Right atrium auricular region (tissue), 2 donors: ENCODE measurements around the gene TMEM129. TPM values are rescaled to one million over a fixed set of nuclear protein-coding genes. Genes with fewer than 3 reads are reported as not detected.
A peak's percentile ranks its signal among the peaks of the same experiment; 100 is the strongest.

Source experiments
- DNase-seq: peaks from one replicate; pipeline ENCODE4 v3.0.0-alpha.2; 2019; ENCODE audit warnings: low spot score
- H3K27ac ChIP-seq, 2 donors: fragments of 200-600 bp; sonication (generic); 1 replicate in 1 of 2; 2 replicates in 1 of 2; pipeline ENCODE4 v1.5.1; 2016 to 2019
- H3K27me3 ChIP-seq, 2 donors: fragments of 200-600 bp; sonication (generic); one replicate each; pipeline versions ENCODE4 v1.5.1 to v1.6.0; 2017 to 2019
- H3K36me3 ChIP-seq: fragments of 200-600 bp; sonication (generic); one replicate; pipeline ENCODE4 v1.5.1; 2016
- H3K4me1 ChIP-seq, 2 donors: fragments of 200-600 bp; sonication (generic); one replicate each; pipeline versions ENCODE4 v1.5.1 to v1.6.0; 2017 to 2019
- H3K4me3 ChIP-seq, 2 donors: fragments of 200-600 bp; sonication (generic); 1 replicate in 1 of 2; 2 replicates in 1 of 2; pipeline ENCODE4 v1.5.1; 2017 to 2019; ENCODE audit warnings: mild to moderate bottlenecking in 1 of 2, moderate library complexity in 1 of 2
- H3K9me3 ChIP-seq, 2 donors: fragments of 200-600 bp; sonication (generic); one replicate each; pipeline ENCODE4 v1.5.1; 2019
- total RNA-seq, 2 donors: library from RNA; depleted of rRNA; stranded (reverse); fragments of >200 nt; gene quantifications; one replicate each; pipeline ENCODE4 v1.1.0, GENCODE V29; 2016
- TF ChIP-seq, protein P1 (sequence below), 2 donors: fragments of 200-600 bp; sonication (generic); IDR thresholded peaks; one replicate each; pipeline ENCODE4 v1.5.1; 2019; ENCODE audit warnings: antibody characterized with exemption in 2 of 2

Gene TMEM129
- total RNA-seq, 2 donors from 2014 or later: 59.0 to 75.4 TPM

DNA sequence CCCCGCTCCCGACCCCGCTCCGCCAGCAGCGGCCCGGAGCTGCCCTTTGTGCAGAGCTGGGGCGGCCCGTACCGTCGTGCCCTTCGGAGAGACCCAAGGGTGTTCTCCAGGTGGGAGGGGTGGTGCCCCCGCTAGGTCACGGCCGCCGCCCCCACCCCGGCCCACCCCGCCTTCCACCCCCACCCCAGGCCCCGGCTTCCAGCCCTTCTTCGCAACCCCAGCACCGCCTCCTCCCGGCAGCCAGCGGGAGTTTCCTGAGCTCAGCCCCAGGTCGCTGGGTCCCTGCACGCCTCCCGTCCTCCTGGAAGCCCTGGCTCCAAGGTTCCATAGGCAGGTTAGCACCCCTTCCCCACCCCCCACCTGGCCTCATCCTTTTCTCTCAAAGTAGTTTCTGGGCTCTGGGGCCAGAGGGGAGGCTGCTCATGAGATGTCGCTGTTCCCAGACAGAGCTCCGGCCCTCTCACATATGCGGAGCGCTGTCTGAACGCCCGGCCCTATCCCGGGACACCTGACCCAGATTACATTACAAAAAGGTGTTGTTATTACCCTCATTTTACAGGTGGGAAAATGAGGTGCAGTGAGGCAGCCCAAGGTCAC is 46.7 kb upstream of the TMEM129 start:
- Histone ChIP-seq H3K9me3 (no peaks in the 10 kb centered on the region), H3K4me3 (peak overlapping the region; percentile 44 to 58), H3K27me3 (no peaks in the 10 kb centered on the region), H3K36me3 (no peaks in the 10 kb centered on the region), H3K27ac (no peak overlapping the region), H3K4me1 (peaks cover 0 to 22% of the 10 kb centered on the region in 2 donors)
- DNase-seq: no peak
- TF ChIP-seq, protein P1, sequence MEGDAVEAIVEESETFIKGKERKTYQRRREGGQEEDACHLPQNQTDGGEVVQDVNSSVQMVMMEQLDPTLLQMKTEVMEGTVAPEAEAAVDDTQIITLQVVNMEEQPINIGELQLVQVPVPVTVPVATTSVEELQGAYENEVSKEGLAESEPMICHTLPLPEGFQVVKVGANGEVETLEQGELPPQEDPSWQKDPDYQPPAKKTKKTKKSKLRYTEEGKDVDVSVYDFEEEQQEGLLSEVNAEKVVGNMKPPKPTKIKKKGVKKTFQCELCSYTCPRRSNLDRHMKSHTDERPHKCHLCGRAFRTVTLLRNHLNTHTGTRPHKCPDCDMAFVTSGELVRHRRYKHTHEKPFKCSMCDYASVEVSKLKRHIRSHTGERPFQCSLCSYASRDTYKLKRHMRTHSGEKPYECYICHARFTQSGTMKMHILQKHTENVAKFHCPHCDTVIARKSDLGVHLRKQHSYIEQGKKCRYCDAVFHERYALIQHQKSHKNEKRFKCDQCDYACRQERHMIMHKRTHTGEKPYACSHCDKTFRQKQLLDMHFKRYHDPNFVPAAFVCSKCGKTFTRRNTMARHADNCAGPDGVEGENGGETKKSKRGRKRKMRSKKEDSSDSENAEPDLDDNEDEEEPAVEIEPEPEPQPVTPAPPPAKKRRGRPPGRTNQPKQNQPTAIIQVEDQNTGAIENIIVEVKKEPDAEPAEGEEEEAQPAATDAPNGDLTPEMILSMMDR (IDR thresholded peaks at IDR 0.05): peak in 1 of 2 donors; percentile 32

DNA sequence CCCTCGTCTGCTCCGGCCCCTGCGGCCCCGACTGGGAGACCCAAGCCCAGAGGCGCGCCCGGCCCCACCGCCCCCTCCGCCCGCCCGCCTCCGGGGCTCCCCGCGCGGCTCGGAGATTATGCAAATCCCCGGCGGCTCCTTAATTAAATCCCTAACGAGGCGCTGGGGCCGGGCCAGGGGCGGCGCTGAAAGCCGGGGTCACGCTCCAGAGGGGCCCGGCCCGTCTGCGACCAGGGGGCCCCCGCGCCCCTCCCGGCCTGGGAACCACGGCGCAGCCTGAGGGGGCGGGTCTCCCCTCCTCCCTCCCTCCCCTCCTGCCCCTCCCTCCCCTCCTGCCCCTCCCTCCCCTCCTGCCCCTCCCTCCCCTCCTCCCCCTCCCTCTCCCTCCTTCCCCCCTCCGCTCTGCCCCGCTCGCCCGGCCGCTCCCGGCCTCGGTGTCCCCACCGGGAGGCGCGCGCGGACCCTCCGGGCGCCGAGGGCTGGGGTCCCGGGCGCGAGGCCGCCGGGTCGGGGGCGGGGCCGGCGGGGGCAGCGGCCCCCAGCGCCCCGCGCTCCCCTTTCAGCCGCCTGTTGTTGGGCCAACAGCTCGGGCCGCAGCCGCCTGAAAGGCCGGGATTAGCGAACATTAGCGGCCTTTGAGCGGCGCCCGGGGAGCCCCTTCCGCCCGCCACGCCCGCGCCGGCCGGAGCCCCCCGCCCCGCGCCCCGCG is 46.1 kb upstream of the TMEM129 start:
- Histone ChIP-seq H3K27ac (no peak overlapping the region), H3K9me3 (no peaks in the 10 kb centered on the region), H3K36me3 (no peaks in the 10 kb centered on the region), H3K27me3 (no peaks in the 10 kb centered on the region), H3K4me3 (peak overlapping the region; percentile 44 to 58), H3K4me1 (peaks cover 0 to 22% of the 10 kb centered on the region in 2 donors)
- DNase-seq: no peak
- TF ChIP-seq, protein P1 (IDR thresholded peaks at IDR 0.05): no peak

DNA sequence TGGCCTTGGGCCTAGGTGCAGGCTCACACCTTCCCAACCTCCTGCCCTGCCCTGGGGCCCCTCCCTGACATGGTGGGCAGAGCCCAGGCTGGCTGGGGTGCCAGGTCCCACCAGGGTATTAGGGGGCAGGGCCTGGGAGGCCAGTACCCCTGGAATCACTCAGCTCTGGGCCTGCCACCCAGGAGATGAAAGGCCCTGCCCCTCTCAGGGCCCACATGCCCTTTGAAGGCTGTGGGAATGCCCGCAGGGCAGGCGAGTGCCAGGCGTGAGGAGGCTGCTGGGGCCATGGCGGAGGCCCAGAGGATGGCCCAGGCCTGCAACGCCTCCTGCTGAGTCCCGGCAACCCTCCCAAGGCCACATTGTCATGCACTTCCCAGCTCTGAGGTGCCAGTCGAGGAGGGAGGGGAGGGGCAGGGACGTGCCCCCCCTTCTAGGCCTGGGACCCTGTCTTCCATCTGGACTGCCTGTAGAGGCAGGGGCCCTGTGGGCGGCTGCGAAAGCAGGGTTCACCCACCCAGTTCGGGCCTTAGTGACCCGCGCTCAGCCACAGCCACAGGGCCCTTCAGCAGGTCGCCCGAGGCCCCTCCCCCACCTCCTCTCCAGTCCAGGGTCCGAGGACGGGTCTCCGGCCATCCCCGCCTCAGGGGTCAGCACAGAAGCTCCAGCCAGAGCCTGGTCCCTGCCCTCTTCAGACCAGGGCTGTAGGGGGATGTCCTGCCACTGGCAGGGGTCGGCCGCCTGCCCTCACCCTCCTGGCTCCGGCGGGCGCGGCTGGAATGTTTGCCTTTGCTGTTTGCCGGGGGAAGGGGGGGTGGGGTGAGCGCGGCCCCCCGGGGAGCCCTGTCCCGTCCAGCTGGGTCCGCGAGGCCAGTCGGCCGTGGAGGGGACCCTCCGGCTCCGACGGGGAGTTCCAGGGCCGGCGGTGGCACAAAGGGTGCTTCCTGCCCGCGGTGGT is 45.3 kb upstream of the TMEM129 start:
- H3K9me3 ChIP-seq: no peaks in the 10 kb centered on the region
- H3K4me3 ChIP-seq: peak overlapping the region; percentile 44 to 58
- TF ChIP-seq, protein P1 (IDR thresholded peaks at IDR 0.05): no peak
- H3K27me3 ChIP-seq: no peaks in the 10 kb centered on the region
- no peaks in the 10 kb centered on the region for H3K36me3 ChIP-seq
- DNase-seq: no peak
- H3K27ac ChIP-seq: no peak overlapping the region
- peaks cover 0 to 22% of the 10 kb centered on the region in 2 donors for H3K4me1 ChIP-seq

DNA sequence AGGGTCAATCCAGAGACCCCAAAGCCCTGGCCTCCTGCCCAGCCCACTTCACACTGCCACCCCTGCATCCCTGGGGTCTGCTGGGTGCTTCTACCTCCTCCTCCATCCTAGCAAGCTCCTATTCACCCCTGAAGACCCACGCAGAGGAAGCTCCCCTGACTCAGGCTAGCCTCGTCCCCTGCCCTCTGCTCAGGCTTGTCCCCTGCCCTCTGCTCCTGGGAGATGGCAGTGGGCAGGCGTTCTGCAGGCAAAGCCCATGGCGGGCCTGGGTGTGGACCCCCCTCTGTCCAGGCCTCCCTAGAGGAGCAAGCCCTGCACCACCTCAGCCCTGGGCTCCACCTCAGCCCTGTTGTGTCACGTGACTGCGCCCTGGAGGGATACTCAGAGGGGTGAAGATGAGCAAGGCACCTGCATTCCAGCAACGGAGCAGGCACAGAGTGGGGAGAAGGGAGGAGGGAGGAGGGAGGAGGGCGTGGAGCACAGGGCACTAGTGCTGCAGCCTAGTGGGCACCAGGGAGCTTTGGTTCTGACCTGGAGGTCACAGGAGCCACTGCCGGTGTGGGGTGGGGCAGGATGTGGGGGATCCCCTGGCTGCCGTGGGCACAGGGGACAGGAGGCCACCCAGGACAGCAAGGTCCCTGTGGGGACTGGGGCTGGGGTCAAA is 44.4 kb upstream of the TMEM129 start:
- H3K27me3 ChIP-seq: no peaks in the 10 kb centered on the region
- H3K9me3 ChIP-seq: no peaks in the 10 kb centered on the region
- no peak overlapping the region for H3K27ac ChIP-seq
- no peaks in the 10 kb centered on the region for H3K36me3 ChIP-seq
- peaks cover 0 to 27% of the 10 kb centered on the region in 2 donors for H3K4me1 ChIP-seq
- TF ChIP-seq, protein P1 (IDR thresholded peaks at IDR 0.05): no peak
- H3K4me3 ChIP-seq: no peak overlapping the region
- no peak for DNase-seq

DNA sequence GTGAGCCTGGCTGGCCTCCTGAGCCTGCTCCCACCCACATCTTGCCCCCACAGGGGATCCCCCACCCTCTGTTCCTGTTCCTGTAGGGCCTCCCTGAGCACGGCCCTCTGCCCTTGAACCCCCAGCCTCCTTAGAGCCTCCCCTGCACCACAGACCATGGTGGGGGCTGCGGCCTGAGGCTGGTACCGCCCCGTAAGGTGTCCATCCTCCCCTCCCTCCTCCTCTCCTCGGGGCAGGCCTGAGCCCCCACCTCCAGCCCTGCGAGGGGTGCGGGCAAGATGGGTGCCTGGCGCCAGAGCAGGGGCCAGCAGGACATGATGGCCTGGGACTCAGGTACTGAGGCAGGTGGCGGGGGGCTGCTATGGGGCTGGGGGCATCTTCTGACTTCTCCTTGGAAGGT is 43.5 kb upstream of the TMEM129 start:
- TF ChIP-seq, protein P1 (IDR thresholded peaks at IDR 0.05): no peak
- DNase-seq: no peak
- no peak overlapping the region for H3K4me3 ChIP-seq
- H3K4me1 ChIP-seq: peaks cover 0 to 28% of the 10 kb centered on the region in 2 donors
- no peaks in the 10 kb centered on the region for H3K9me3 ChIP-seq
- no peak overlapping the region for H3K27ac ChIP-seq
- no peaks in the 10 kb centered on the region for H3K27me3 ChIP-seq
- no peaks in the 10 kb centered on the region for H3K36me3 ChIP-seq
